ENCODE results near the gene C2orf92. TPM values are rescaled to one million over a fixed set of nuclear protein-coding genes. Genes with fewer than 3 reads are reported as not detected.
"Not testable (repeated sequence)": the region's sequence is repeated elsewhere in the genome, so short reads cannot be mapped to it uniquely, and the experiment has no call there.

C2orf92 gene
- total and polyA plus RNA-seq, 5 donors: 3.8 to 8.3 (median 5.1) TPM

GRCh38 chr2:97673182-97673914 lies 3.8 kb downstream of the C2orf92 start:
- WGBS: 86% methylated on average over 9 of the region's 9 CpGs
- intact Hi-C loops (cut with DNase I): no loop called here
- H3K4me1 ChIP-seq (ENCODE audit: control insufficient read depth, insufficient read depth, low read length): no peaks in the 10 kb centered on the region
- H3K9me3 ChIP-seq (ENCODE audit: control insufficient read depth, low read length): no peaks in the 10 kb centered on the region
- no peaks in the 10 kb centered on the region for H3K27me3 ChIP-seq (ENCODE audit: control insufficient read depth, insufficient read depth)
- DNase-seq: no peak
- no peak overlapping the region for H3K4me3 ChIP-seq (ENCODE audit: low read length)
- H3K27ac ChIP-seq (ENCODE audit: low read length): no peak overlapping the region
- no peak for ATAC-seq

GRCh38 chr2:97673915-97674283 lies 4.4 kb downstream of the C2orf92 start:
- 75% methylated on average over 8 of the region's 8 CpGs for WGBS
- intact Hi-C loops (cut with DNase I): no loop called here

GRCh38 chr2:97675430-97676113 lies 6.1 kb downstream of the C2orf92 start:
- intact Hi-C loops (cut with DNase I): no loop called here
- Histone ChIP-seq H3K27me3 (ENCODE audit: control insufficient read depth, insufficient read depth) (no peaks in the 10 kb centered on the region), H3K4me1 (ENCODE audit: control insufficient read depth, insufficient read depth, low read length) (no peaks in the 10 kb centered on the region), H3K4me3 (ENCODE audit: low read length) (no peak overlapping the region), H3K27ac (ENCODE audit: low read length) (no peak overlapping the region), H3K9me3 (ENCODE audit: control insufficient read depth, low read length) (no peaks in the 10 kb centered on the region)
- 83% methylated on average over 5 of the region's 5 CpGs for WGBS
- DNase-seq (no peak), ATAC-seq (no peak)

More at GRCh38 chr2:97673915-97674283, 4.4 kb downstream of the C2orf92 start:
- no peak for DNase-seq
- H3K27me3 ChIP-seq (ENCODE audit: control insufficient read depth, insufficient read depth): no peaks in the 10 kb centered on the region
- no peak overlapping the region for H3K27ac ChIP-seq (ENCODE audit: low read length)
- no peaks in the 10 kb centered on the region for H3K9me3 ChIP-seq (ENCODE audit: control insufficient read depth, low read length)
- no peaks in the 10 kb centered on the region for H3K4me1 ChIP-seq (ENCODE audit: control insufficient read depth, insufficient read depth, low read length)
- ATAC-seq: no peak
- no peak overlapping the region for H3K4me3 ChIP-seq (ENCODE audit: low read length)

DNA sequence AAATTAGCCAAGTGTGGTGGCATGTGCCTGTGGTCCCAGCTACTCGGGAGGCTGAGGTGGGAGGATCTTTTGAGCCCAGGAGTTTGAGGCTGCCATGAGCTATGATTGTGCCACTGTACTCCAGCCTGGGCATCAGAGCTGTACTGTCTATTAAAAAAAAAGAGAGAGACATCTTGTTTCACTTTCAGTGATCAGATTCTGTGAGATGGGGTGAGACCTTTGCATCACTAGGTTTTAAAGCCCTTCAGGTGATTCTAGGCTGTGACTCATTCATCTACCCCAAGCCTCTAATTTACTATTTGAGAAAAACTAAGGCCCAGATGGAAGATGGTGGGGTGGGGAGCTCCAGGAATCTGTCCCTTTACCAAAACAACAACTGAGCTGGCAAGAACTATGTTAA lies 7.1 kb downstream of the C2orf92 start:
- H3K4me3 ChIP-seq (ENCODE audit: low read length): no peak overlapping the region
- no peaks in the 10 kb centered on the region for H3K9me3 ChIP-seq (ENCODE audit: control insufficient read depth, low read length)
- 94% methylated on average over 1 of the region's 1 CpG for WGBS
- intact Hi-C loops (cut with DNase I): no loop called here
- no peak overlapping the region for H3K27ac ChIP-seq (ENCODE audit: low read length)
- no peaks in the 10 kb centered on the region for H3K27me3 ChIP-seq (ENCODE audit: control insufficient read depth, insufficient read depth)
- ATAC-seq (no peak), DNase-seq (no peak)
- H3K4me1 ChIP-seq (ENCODE audit: control insufficient read depth, insufficient read depth, low read length): no peaks in the 10 kb centered on the region

DNA sequence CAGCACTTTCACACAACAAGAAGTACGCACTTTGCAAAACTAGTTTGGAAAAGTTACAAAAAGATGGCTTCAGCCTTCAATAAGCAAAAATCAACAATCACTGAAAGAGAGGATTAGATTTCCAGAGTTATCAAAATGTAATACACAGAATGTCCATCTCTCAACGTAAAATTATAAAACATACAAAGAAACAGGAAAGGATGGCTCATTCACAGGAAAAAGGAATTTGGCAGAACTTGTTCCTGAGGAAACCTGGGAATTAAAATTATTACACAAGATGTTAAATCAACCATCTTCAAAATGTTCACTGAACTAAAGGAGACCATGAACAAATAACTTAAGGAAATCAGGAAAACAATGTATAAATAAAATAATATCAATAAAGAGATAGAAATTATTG lies 8.0 kb downstream of the C2orf92 start:
- H3K27ac ChIP-seq (ENCODE audit: low read length): no peak overlapping the region
- H3K9me3 ChIP-seq (ENCODE audit: control insufficient read depth, low read length): no peaks in the 10 kb centered on the region
- no peak for DNase-seq
- intact Hi-C loops (cut with DNase I): no loop called here
- no peaks in the 10 kb centered on the region for H3K27me3 ChIP-seq (ENCODE audit: control insufficient read depth, insufficient read depth)
- no peak overlapping the region for H3K4me3 ChIP-seq (ENCODE audit: low read length)
- WGBS: 75% methylated on average over 2 of the region's 2 CpGs
- H3K4me1 ChIP-seq (ENCODE audit: control insufficient read depth, insufficient read depth, low read length): no peaks in the 10 kb centered on the region
- no peak for ATAC-seq

DNA sequence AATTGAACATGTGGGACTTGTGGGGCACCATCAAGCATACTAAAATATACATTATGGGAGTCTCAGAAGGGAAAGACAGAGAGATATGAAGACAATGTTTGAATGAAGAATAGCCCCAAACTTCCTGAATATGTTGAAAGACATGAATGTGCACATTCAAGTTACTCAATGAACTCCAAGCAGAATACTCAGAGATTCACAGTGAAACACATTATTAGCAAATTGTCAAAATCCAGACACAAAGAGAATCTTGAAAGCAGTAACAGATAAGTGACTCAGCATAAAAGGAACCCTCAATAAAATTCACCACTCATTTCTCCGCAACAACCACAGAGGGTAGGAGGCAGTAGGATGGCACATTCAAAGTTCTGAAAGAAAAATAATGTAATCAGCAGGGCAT lies 8.8 kb downstream of the C2orf92 start:
- H3K27ac ChIP-seq (ENCODE audit: low read length): no peak overlapping the region
- H3K4me1 ChIP-seq (ENCODE audit: control insufficient read depth, insufficient read depth, low read length): no peaks in the 10 kb centered on the region
- H3K9me3 ChIP-seq (ENCODE audit: control insufficient read depth, low read length): no peaks in the 10 kb centered on the region
- H3K27me3 ChIP-seq (ENCODE audit: control insufficient read depth, insufficient read depth): no peaks in the 10 kb centered on the region
- intact Hi-C loops (cut with DNase I): no loop called here
- WGBS: 96% methylated on average over 1 of the region's 1 CpG
- H3K4me3 ChIP-seq (ENCODE audit: low read length): no peak overlapping the region
- DNase-seq (no peak), ATAC-seq (no peak)

DNA sequence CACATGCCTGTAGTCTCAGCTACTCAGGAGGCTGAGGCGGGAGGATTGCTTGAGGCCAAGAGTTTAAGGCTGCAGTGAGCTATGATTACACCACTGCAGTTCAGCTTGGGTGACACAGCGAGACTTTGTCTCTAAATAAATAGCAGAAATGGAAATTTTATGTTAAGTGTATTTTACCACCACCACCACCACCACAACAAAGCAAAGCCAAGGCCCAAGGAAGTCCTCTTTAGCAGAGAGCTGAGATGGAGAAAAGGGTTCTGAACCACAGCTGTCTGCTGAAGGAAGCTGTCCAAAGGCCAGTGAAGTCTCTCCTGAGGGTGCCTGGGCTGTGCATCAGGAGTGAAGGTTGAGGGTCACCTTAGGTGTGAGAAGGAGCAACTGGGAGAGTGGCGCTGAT lies 17.7 kb downstream of the C2orf92 start:
- H3K4me1 ChIP-seq (ENCODE audit: control insufficient read depth, insufficient read depth, low read length); H3K27ac ChIP-seq (ENCODE audit: low read length); ATAC-seq; H3K27me3 ChIP-seq (ENCODE audit: control insufficient read depth, insufficient read depth); intact Hi-C loops (cut with DNase I); DNase-seq; H3K4me3 ChIP-seq (ENCODE audit: low read length); H3K9me3 ChIP-seq (ENCODE audit: control insufficient read depth, low read length): not testable (repeated sequence)
- 95% methylated on average over 2 of the region's 3 CpGs for WGBS

DNA sequence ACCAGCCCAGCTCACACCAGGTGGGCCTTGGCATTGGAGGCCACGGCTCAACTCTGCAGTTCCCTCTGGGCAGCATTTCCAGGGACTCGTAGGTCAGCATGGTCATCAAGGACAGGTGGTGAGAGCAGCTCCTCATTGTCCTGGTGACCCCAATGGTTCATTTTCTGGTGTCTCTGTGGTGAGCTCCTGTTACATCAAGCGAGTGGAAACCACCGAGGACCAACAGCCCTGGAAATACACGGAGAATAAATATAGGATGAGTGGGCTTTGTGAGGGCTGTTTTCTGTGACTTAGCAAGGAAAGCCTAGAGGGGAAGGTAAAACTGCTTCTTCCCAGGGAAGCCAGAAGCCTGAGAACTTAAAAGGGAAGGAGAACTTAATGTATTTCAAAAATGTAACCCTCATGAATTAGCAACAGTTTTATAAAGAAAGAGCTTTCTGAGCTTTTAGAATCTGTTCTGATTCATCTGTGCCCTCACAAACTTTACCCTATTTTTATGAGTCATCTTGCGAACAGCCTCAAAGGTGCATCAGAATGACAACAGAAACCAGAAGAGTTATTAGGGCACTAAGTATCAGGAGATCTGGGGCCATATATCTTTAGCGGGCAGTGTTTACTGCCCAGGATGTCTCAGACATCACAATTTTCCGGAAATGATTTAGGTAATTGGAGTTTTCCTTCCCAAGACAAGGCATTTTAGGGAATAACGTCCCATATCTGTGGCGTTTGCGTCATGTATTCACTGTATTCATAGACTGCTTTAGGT lies 18.7 kb downstream of the C2orf92 start:
- DNase-seq (no peak), ATAC-seq (no peak)
- no peak overlapping the region for H3K27ac ChIP-seq (ENCODE audit: low read length)
- H3K9me3 ChIP-seq (ENCODE audit: control insufficient read depth, low read length): no peaks in the 10 kb centered on the region
- intact Hi-C loops (cut with DNase I): no loop called here
- no peaks in the 10 kb centered on the region for H3K4me1 ChIP-seq (ENCODE audit: control insufficient read depth, insufficient read depth, low read length)
- no peaks in the 10 kb centered on the region for H3K27me3 ChIP-seq (ENCODE audit: control insufficient read depth, insufficient read depth)
- no peak overlapping the region for H3K4me3 ChIP-seq (ENCODE audit: low read length)
- 87% methylated on average over 11 of the region's 11 CpGs for WGBS

GRCh38 chr2:97691166-97691565 lies 21.7 kb downstream of the C2orf92 start:
- Histone ChIP-seq H3K4me3 (ENCODE audit: low read length) (no peak overlapping the region), H3K9me3 (ENCODE audit: control insufficient read depth, low read length) (no peaks in the 10 kb centered on the region), H3K27me3 (ENCODE audit: control insufficient read depth, insufficient read depth) (no peaks in the 10 kb centered on the region), H3K4me1 (ENCODE audit: control insufficient read depth, insufficient read depth, low read length) (no peaks in the 10 kb centered on the region), H3K27ac (ENCODE audit: low read length) (no peak overlapping the region)
- ATAC-seq (no peak), DNase-seq (no peak)
- intact Hi-C loops (cut with DNase I): loop anchor here in 3 of 4 donors (10.0 kb wide), 1 partner anchor 96 kb away; no protein-coding TSS in a partner anchor
- WGBS: 68% methylated on average over 6 of the region's 6 CpGs

GRCh38 chr2:97693476-97693875 lies 24.0 kb downstream of the C2orf92 start:
- no peak overlapping the region for H3K27ac ChIP-seq (ENCODE audit: low read length)
- no peaks in the 10 kb centered on the region for H3K27me3 ChIP-seq (ENCODE audit: control insufficient read depth, insufficient read depth)
- no peak overlapping the region for H3K4me3 ChIP-seq (ENCODE audit: low read length)
- H3K4me1 ChIP-seq (ENCODE audit: control insufficient read depth, insufficient read depth, low read length): no peaks in the 10 kb centered on the region
- ATAC-seq (no peak), DNase-seq (no peak)
- intact Hi-C loops (cut with DNase I): loop anchor here in 3 of 4 donors (10.0 kb wide), 1 partner anchor 99 kb away; no protein-coding TSS in a partner anchor
- no peaks in the 10 kb centered on the region for H3K9me3 ChIP-seq (ENCODE audit: control insufficient read depth, low read length)

DNA sequence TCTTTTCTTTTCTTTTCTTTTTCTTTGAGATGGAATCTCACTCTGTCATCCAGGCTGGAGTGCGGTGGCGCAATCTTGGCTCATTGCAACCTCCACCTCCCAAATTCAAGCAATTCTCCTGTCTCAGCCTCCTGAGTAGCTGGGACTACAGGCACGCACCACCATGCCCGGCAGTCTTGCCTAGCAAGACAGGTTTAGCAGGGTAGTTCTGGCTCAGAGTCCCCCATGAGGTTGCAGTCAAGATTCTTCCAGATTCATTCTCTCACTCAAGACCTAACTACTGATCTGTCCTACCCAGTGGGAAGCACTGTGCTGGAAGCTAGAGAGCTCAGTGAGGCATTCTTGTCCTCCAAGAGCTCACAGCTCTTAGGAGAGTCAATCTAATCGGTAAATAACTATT lies 26.2 kb downstream of the C2orf92 start:
- H3K9me3 ChIP-seq (ENCODE audit: control insufficient read depth, low read length): no peaks in the 10 kb centered on the region
- DNase-seq (no peak), ATAC-seq (no peak)
- H3K27ac ChIP-seq (ENCODE audit: low read length): no peak overlapping the region
- no peaks in the 10 kb centered on the region for H3K4me1 ChIP-seq (ENCODE audit: control insufficient read depth, insufficient read depth, low read length)
- 94% methylated on average over 5 of the region's 5 CpGs for WGBS
- no peaks in the 10 kb centered on the region for H3K27me3 ChIP-seq (ENCODE audit: control insufficient read depth, insufficient read depth)
- intact Hi-C loops (cut with DNase I): loop anchor here (5.0 to 10.0 kb wide), 2 partner anchors 101 to 103 kb away; no protein-coding TSS in a partner anchor
- no peak overlapping the region for H3K4me3 ChIP-seq (ENCODE audit: low read length)
